Measurements from ENCODE around the gene CEP63. TPM values are rescaled to one million over a fixed set of nuclear protein-coding genes. Genes with fewer than 3 reads are reported as not detected.

Gene CEP63
- polyA plus RNA-seq, 6 donors from 2014 or later = 5.4 to 25.5 (median 17.7) TPM

GRCh38 chr3:134458406-134458945, 27.4 kb upstream of the CEP63 start:
- ATAC-seq (ENCODE audit: low read depth in 2 of 2) (no peak), DNase-seq (no peak)
- Mint-ChIP-seq H3K9me3 (no peaks in the 10 kb centered on the region), H3K36me3 (no peaks in the 10 kb centered on the region), H3K4me1 (no peaks in the 10 kb centered on the region), H3K4me3 (no peak overlapping the region), H3K27ac (no peak overlapping the region), H3K27me3 (peaks cover 21 to 39% (median 26%) of the 10 kb centered on the region in 3 donors)

- Mint-ChIP-seq H3K27me3 (peaks cover 21 to 45% (median 23%) of the 10 kb centered on the region in 3 donors), H3K4me3 (no peak overlapping the region), H3K9me3 (no peaks in the 10 kb centered on the region), H3K36me3 (no peaks in the 10 kb centered on the region), H3K4me1 (no peaks in the 10 kb centered on the region), H3K27ac (peak overlapping the region in 1 of 6 donors; percentile 73)
- no peak for ATAC-seq (ENCODE audit: low read depth in 2 of 2)
- DNase-seq = no peak
Observed at GRCh38 chr3:134459562-134459961, 26.3 kb upstream of the CEP63 start.

- ATAC-seq (ENCODE audit: low read depth in 2 of 2) (no peak), DNase-seq (no peak)
- Mint-ChIP-seq H3K27ac (no peak overlapping the region), H3K27me3 (peaks cover 21 to 44% (median 23%) of the 10 kb centered on the region in 3 donors), H3K4me1 (no peaks in the 10 kb centered on the region), H3K4me3 (no peak overlapping the region), H3K9me3 (no peaks in the 10 kb centered on the region), H3K36me3 (no peaks in the 10 kb centered on the region)
Observed at GRCh38 chr3:134460965-134461364, 24.9 kb upstream of the CEP63 start.

- Mint-ChIP-seq H3K27me3 (peaks cover 21 to 35% (median 21%) of the 10 kb centered on the region in 3 donors), H3K9me3 (no peaks in the 10 kb centered on the region), H3K4me3 (no peak overlapping the region), H3K36me3 (no peaks in the 10 kb centered on the region), H3K27ac (peak overlapping the region in 1 of 6 donors; percentile 30), H3K4me1 (no peaks in the 10 kb centered on the region)
- no peak for ATAC-seq (ENCODE audit: low read depth in 2 of 2)
- DNase-seq = no peak
Observed at GRCh38 chr3:134462331-134462941, 23.4 kb upstream of the CEP63 start.

GRCh38 chr3:134463676-134464063, 22.2 kb upstream of the CEP63 start:
- Mint-ChIP-seq H3K36me3 (no peaks in the 10 kb centered on the region), H3K27ac (peak overlapping the region in 1 of 6 donors; percentile 44), H3K27me3 (peaks cover 13 to 27% (median 16%) of the 10 kb centered on the region in 3 donors), H3K4me1 (no peaks in the 10 kb centered on the region), H3K9me3 (no peaks in the 10 kb centered on the region), H3K4me3 (no peak overlapping the region)
- DNase-seq (no peak), ATAC-seq (ENCODE audit: low read depth in 2 of 2) (no peak)

- H3K27me3 Mint-ChIP-seq = peaks cover 13 to 27% (median 16%) of the 10 kb centered on the region in 3 donors
- no peak for ATAC-seq (ENCODE audit: low read depth in 2 of 2)
- no peaks in the 10 kb centered on the region for H3K36me3 Mint-ChIP-seq
- no peaks in the 10 kb centered on the region for H3K9me3 Mint-ChIP-seq
- H3K27ac Mint-ChIP-seq = no peak overlapping the region
- no peak overlapping the region for H3K4me3 Mint-ChIP-seq
- no peaks in the 10 kb centered on the region for H3K4me1 Mint-ChIP-seq
- DNase-seq = no peak
Observed at GRCh38 chr3:134464064-134464688, 21.7 kb upstream of the CEP63 start.

- DNase-seq (no peak), ATAC-seq (ENCODE audit: low read depth in 2 of 2) (no peak)
- Mint-ChIP-seq H3K4me1 (no peaks in the 10 kb centered on the region), H3K4me3 (no peak overlapping the region), H3K36me3 (no peaks in the 10 kb centered on the region), H3K27ac (peak overlapping the region in 1 of 6 donors; percentile 39), H3K9me3 (no peaks in the 10 kb centered on the region), H3K27me3 (peaks cover 13 to 27% (median 16%) of the 10 kb centered on the region in 3 donors)
Observed at GRCh38 chr3:134464689-134465365, 21.0 kb upstream of the CEP63 start.

GRCh38 chr3:134466331-134466730, 19.5 kb upstream of the CEP63 start:
- no peaks in the 10 kb centered on the region for H3K4me1 Mint-ChIP-seq
- H3K27ac Mint-ChIP-seq = no peak overlapping the region
- ATAC-seq (ENCODE audit: low read depth in 2 of 2) = no peak
- H3K36me3 Mint-ChIP-seq = no peaks in the 10 kb centered on the region
- H3K4me3 Mint-ChIP-seq = no peak overlapping the region
- H3K9me3 Mint-ChIP-seq = no peaks in the 10 kb centered on the region
- no peak for DNase-seq
- H3K27me3 Mint-ChIP-seq = peaks cover 8 to 27% (median 10%) of the 10 kb centered on the region in 3 donors

- Mint-ChIP-seq H3K9me3 (no peaks in the 10 kb centered on the region), H3K27me3 (peaks cover 0 to 12% (median 0%) of the 10 kb centered on the region in 3 donors), H3K36me3 (no peaks in the 10 kb centered on the region), H3K4me1 (peaks cover 0 to under 1% (median 0%) of the 10 kb centered on the region in 3 donors), H3K4me3 (no peak overlapping the region), H3K27ac (no peak overlapping the region)
- ATAC-seq (ENCODE audit: low read depth in 2 of 2) (no peak), DNase-seq (no peak)
Observed at GRCh38 chr3:134468519-134468918, 17.3 kb upstream of the CEP63 start.

GRCh38 chr3:134471521-134472193, 14.2 kb upstream of the CEP63 start:
- no peak for ATAC-seq (ENCODE audit: low read depth in 2 of 2)
- Mint-ChIP-seq H3K9me3 (no peaks in the 10 kb centered on the region), H3K27ac (no peak overlapping the region), H3K36me3 (peaks cover 0 to 4% of the 10 kb centered on the region in 2 donors), H3K4me1 (peaks cover 0 to 4% (median 4%) of the 10 kb centered on the region in 3 donors), H3K4me3 (no peak overlapping the region), H3K27me3 (no peaks in the 10 kb centered on the region)
- no peak for DNase-seq

- H3K4me3 Mint-ChIP-seq = no peak overlapping the region
- no peak for ATAC-seq (ENCODE audit: low read depth in 2 of 2)
- peaks cover 0 to 9% of the 10 kb centered on the region in 2 donors for H3K36me3 Mint-ChIP-seq
- H3K27ac Mint-ChIP-seq = no peak overlapping the region
- H3K9me3 Mint-ChIP-seq = no peaks in the 10 kb centered on the region
- peaks cover 0 to 4% (median 4%) of the 10 kb centered on the region in 3 donors for H3K4me1 Mint-ChIP-seq
- no peaks in the 10 kb centered on the region for H3K27me3 Mint-ChIP-seq
- DNase-seq = no peak
Observed at GRCh38 chr3:134472831-134473230, 13.0 kb upstream of the CEP63 start.

GRCh38 chr3:134473868-134474546, 11.8 kb upstream of the CEP63 start:
- H3K4me3 Mint-ChIP-seq = no peak overlapping the region
- H3K4me1 Mint-ChIP-seq = peaks cover 0 to 4% (median 4%) of the 10 kb centered on the region in 3 donors
- H3K27ac Mint-ChIP-seq = no peak overlapping the region
- no peaks in the 10 kb centered on the region for H3K27me3 Mint-ChIP-seq
- ATAC-seq (ENCODE audit: low read depth in 2 of 2) = peak; percentile 67
- DNase-seq = peak; percentile 62
- peaks cover 0 to 9% of the 10 kb centered on the region in 2 donors for H3K36me3 Mint-ChIP-seq
- H3K9me3 Mint-ChIP-seq = no peaks in the 10 kb centered on the region

GRCh38 chr3:134474956-134475355, 10.9 kb upstream of the CEP63 start:
- DNase-seq = no peak
- H3K9me3 Mint-ChIP-seq = no peaks in the 10 kb centered on the region
- peaks cover 0 to 9% of the 10 kb centered on the region in 2 donors for H3K36me3 Mint-ChIP-seq
- H3K27ac Mint-ChIP-seq = no peak overlapping the region
- no peak for ATAC-seq (ENCODE audit: low read depth in 2 of 2)
- no peak overlapping the region for H3K4me3 Mint-ChIP-seq
- H3K27me3 Mint-ChIP-seq = no peaks in the 10 kb centered on the region
- peaks cover 0 to 4% (median 4%) of the 10 kb centered on the region in 3 donors for H3K4me1 Mint-ChIP-seq
